HCT116 (cell line): ENCODE results near the gene SRPRA. TPM values are rescaled to one million over a fixed set of nuclear protein-coding genes. Genes with fewer than 3 reads are reported as not detected.

Source experiments
- ATAC-seq: fragments of 200-7000 bp; cut with Tn5 transposase; 2 replicates; pipeline ENCODE4 v1.9.1; 2020; ENCODE audit warnings: mild to moderate bottlenecking, moderate library complexity
- BruUV-seq: library from RNA; stranded (reverse); fragments of 400-500 nt; replicated peaks from 2 replicates; lab custom pipeline; 2021; lab: Mats Ljungman, UMichigan
- CTCF ChIA-PET: fragments of 300-600 bp; sonication (Branson Sonifier 250); formaldehyde crosslinking; loops from one replicate; lab custom pipeline; 2021; ENCODE audit warnings: antibody characterized with exemption; lab: Charles Lee
- POLR2A ChIA-PET: fragments of 300-600, 350-600 bp; sonication (Branson Sonifier 250); formaldehyde crosslinking; loops from one replicate; lab custom pipeline; 2021; ENCODE audit warnings: antibody characterized with exemption; lab: Charles Lee
- RAD21 ChIA-PET, 2 experiments: fragments of 300-600 bp; sonication (Branson Sonifier 250); formaldehyde crosslinking; loops; one replicate each; lab custom pipeline; 2023; ENCODE audit warnings: low total read pairs in 2 of 2; ENCODE audit not compliant: uncharacterized antibody in 2 of 2, unreplicated experiment in 2 of 2, low non-redundant PET in 1 of 2; lab: Charles Lee
- DNase-seq: peaks from one replicate; pipeline ENCODE4 v3.0.0-alpha.2; 2010; ENCODE audit warnings: low read depth, low spot score
- H2AFZ ChIP-seq: fragments of 200-600 bp; shearing (Covaris generic), sonication (generic); 2 replicates; pipeline ENCODE4 v1.6.1; 2017; ENCODE audit warnings: low read depth, mixed run types, mixed read lengths, antibody characterized with exemption, low read length; ENCODE audit not compliant: poor library complexity, severe bottlenecking
- H3K27ac ChIP-seq: 2 replicates; pipeline ENCODE4 v1.5.1; 2012; ENCODE audit warnings: low read depth, low read length
- H3K27me3 ChIP-seq: fragments of 200-600 bp; sonication (generic); 2 replicates; pipeline ENCODE4 v1.6.1; 2016; ENCODE audit warnings: mixed run types, low read length, mixed read lengths; ENCODE audit not compliant: insufficient read depth
- H3K36me3 ChIP-seq, 2 experiments: fragments of 200-500 bp in 1 of 2; fragments of 200-600 bp in 1 of 2; sonication (Bioruptor generic) in 1 of 2; sonication (generic) in 1 of 2; 2 replicates each; pipeline versions ENCODE4 v1.5.1 to v1.6.1; 2014 to 2016; ENCODE audit warnings: low read length in 2 of 2, inconsistent platforms in 1 of 2, mixed read lengths in 1 of 2, mixed run types in 1 of 2; ENCODE audit not compliant: insufficient read depth in 2 of 2, control insufficient read depth in 1 of 2
- H3K4me1 ChIP-seq, 2 experiments: fragments of 200-600 bp in 1 of 2; sonication (generic) in 1 of 2; 2 replicates each; pipeline versions ENCODE4 v1.5.1 to v1.6.1; 2012 to 2017; ENCODE audit warnings: low read length in 2 of 2, inconsistent platforms in 1 of 2, mild to moderate bottlenecking in 1 of 2, mixed read lengths in 1 of 2, mixed run types in 1 of 2, moderate library complexity in 1 of 2; ENCODE audit not compliant: insufficient read depth in 2 of 2, control insufficient read depth in 1 of 2
- H3K4me2 ChIP-seq: fragments of 200-600 bp; sonication (generic); 2 replicates; pipeline ENCODE4 v1.6.1; 2017; ENCODE audit warnings: mixed run types, low read length, mixed read lengths
- H3K4me3 ChIP-seq, 2 experiments: fragments of 200-600 bp in 1 of 2; sonication (generic) in 1 of 2; replicated peaks in 1 of 2; 2 replicates each; pipeline ENCODE4 v1.5.1; 2011 to 2016; ENCODE audit warnings: low read length in 2 of 2, control low read depth in 1 of 2, low read depth in 1 of 2, mild to moderate bottlenecking in 1 of 2, mixed read lengths in 1 of 2, mixed run types in 1 of 2
- H3K79me2 ChIP-seq: fragments of 200-600 bp; sonication (generic); 2 replicates; pipeline ENCODE4 v1.6.1; 2017; ENCODE audit warnings: mild to moderate bottlenecking, mixed run types, low read length, moderate library complexity, mixed read lengths; ENCODE audit not compliant: insufficient read depth
- H3K9ac ChIP-seq: fragments of 200-600 bp; sonication (generic); 2 replicates; pipeline ENCODE4 v1.6.1; 2016; ENCODE audit warnings: low read length, mixed read lengths
- H3K9me2 ChIP-seq: fragments of 200-600 bp; sonication (generic), shearing (Covaris generic); 2 replicates; pipeline ENCODE4 v1.6.1; 2017; ENCODE audit warnings: mixed run types, mild to moderate bottlenecking, moderate library complexity; ENCODE audit not compliant: insufficient read depth
- H3K9me3 ChIP-seq, 2 experiments: fragments of 200-500 bp in 1 of 2; fragments of 200-600 bp in 1 of 2; sonication (Bioruptor generic) in 1 of 2; sonication (generic) in 1 of 2; 2 replicates each; pipeline ENCODE4 v1.6.1; 2014 to 2017; ENCODE audit warnings: low read length in 2 of 2, mixed read lengths in 2 of 2, inconsistent platforms in 1 of 2, low read depth in 1 of 2, mild to moderate bottlenecking in 1 of 2, mixed run types in 1 of 2, moderate library complexity in 1 of 2; ENCODE audit not compliant: control insufficient read depth in 1 of 2, insufficient read depth in 1 of 2
- H4K20me1 ChIP-seq: fragments of 200-600 bp; sonication (generic), shearing (Covaris generic); 2 replicates; pipeline ENCODE4 v1.6.1; 2017; ENCODE audit warnings: mixed run types, mild to moderate bottlenecking, moderate library complexity; ENCODE audit not compliant: insufficient read depth
- ATF3 ChIP-seq: IDR thresholded peaks from 2 replicates; pipeline ENCODE4 v1.6.1; 2012
- CBX3 ChIP-seq: IDR thresholded peaks from 2 replicates; pipeline ENCODE4 v1.6.1; 2012; ENCODE audit warnings: low read depth
- CEBPB ChIP-seq: IDR thresholded peaks from 2 replicates; pipeline ENCODE4 v1.6.1; 2012; ENCODE audit warnings: low read depth
- EGR1 ChIP-seq: IDR thresholded peaks from 2 replicates; pipeline ENCODE4 v1.6.1; 2012; ENCODE audit warnings: low read depth
- ELF1 ChIP-seq: IDR thresholded peaks from 2 replicates; pipeline ENCODE4 v1.6.1; 2012; ENCODE audit warnings: low read depth, borderline replicate concordance
- EZH2 ChIP-seq: fragments of 200-600 bp; sonication (generic); IDR thresholded peaks from 2 replicates; pipeline ENCODE4 v1.6.1; 2017; ENCODE audit warnings: antibody characterized with exemption, mixed run types
- EZH2phosphoT487 ChIP-seq: fragments of 200-600 bp; IDR thresholded peaks from 2 replicates; pipeline ENCODE4 v1.6.1; 2018; ENCODE audit warnings: antibody characterized with exemption, borderline replicate concordance
- FOSL1 ChIP-seq: IDR thresholded peaks from 2 replicates; pipeline ENCODE4 v1.6.1; 2012; ENCODE audit warnings: low read depth
- JUND ChIP-seq: IDR thresholded peaks from 2 replicates; pipeline ENCODE4 v1.6.1; 2012
- POLR2A ChIP-seq: IDR thresholded peaks from 2 replicates; pipeline ENCODE4 v1.7.0; 2011; ENCODE audit warnings: borderline replicate concordance; ENCODE audit not compliant: insufficient read depth, insufficient read length; ENCODE audit errors: extremely low read depth
- RAD21 ChIP-seq: IDR thresholded peaks from 2 replicates; pipeline ENCODE4 v1.6.1; 2012; ENCODE audit warnings: low read depth, mild to moderate bottlenecking
- REST ChIP-seq: IDR thresholded peaks from 2 replicates; pipeline ENCODE4 v1.6.1; 2012; ENCODE audit warnings: low read depth
- SIN3A ChIP-seq: IDR thresholded peaks from 2 replicates; pipeline ENCODE4 v1.6.1; 2012; ENCODE audit warnings: low read depth
- SP1 ChIP-seq: IDR thresholded peaks from 2 replicates; pipeline ENCODE4 v1.6.1; 2012; ENCODE audit warnings: low read depth
- YY1 ChIP-seq: IDR thresholded peaks from 2 replicates; pipeline ENCODE4 v1.6.1; 2011; ENCODE audit warnings: low read length, low read depth, moderate library complexity, mild to moderate bottlenecking; ENCODE audit not compliant: insufficient replicate concordance; ENCODE audit errors: extremely low read depth
- ZBTB33 ChIP-seq: IDR thresholded peaks from 2 replicates; pipeline ENCODE4 v1.6.1; 2011; ENCODE audit warnings: mild to moderate bottlenecking, low read length, moderate library complexity; ENCODE audit not compliant: insufficient replicate concordance; ENCODE audit errors: extremely low read depth
- ZFX ChIP-seq: fragments of 450-650 bp; IDR thresholded peaks from 2 replicates; pipeline ENCODE4 v1.6.1; 2017
- ZNF274 ChIP-seq: fragments of 200-500 bp; sonication (Bioruptor generic); IDR thresholded peaks from 2 replicates; pipeline ENCODE4 v1.6.1; 2014; ENCODE audit warnings: mild to moderate bottlenecking, low read depth, low read length, inconsistent platforms
- intact Hi-C: fragments of 100-400 bp; cut with micrococcal nuclease; formaldehyde crosslinking; loops from 2 replicates; pipeline ENCODE4 v1.10.0; 2022
- total RNA-seq: library from RNA; stranded (reverse); gene quantifications from one replicate; pipeline ENCODE4 v1.2.1, GENCODE V29; 2021; ENCODE audit not compliant: unreplicated experiment
- TF ChIP-seq, protein P1 (sequence below), 3 experiments: fragments of 200-600 bp in 1 of 3; sonication (generic) in 1 of 3; IDR thresholded peaks in 2 of 3; conservative IDR thresholded peaks in 1 of 3; 2 replicates each; pipeline ENCODE4 v1.5.1; 2012 to 2017; ENCODE audit warnings: low read depth in 2 of 3, low read length in 2 of 3, antibody characterized with exemption in 1 of 3, borderline replicate concordance in 1 of 3, control low read depth in 1 of 3, mild to moderate bottlenecking in 1 of 3, mixed read lengths in 1 of 3, mixed run types in 1 of 3, moderate library complexity in 1 of 3; ENCODE audit not compliant: insufficient read depth in 1 of 3

The SRPRA gene
- total RNA-seq, 1 experiment from 2014 or later, result 74.5 TPM

DNA sequence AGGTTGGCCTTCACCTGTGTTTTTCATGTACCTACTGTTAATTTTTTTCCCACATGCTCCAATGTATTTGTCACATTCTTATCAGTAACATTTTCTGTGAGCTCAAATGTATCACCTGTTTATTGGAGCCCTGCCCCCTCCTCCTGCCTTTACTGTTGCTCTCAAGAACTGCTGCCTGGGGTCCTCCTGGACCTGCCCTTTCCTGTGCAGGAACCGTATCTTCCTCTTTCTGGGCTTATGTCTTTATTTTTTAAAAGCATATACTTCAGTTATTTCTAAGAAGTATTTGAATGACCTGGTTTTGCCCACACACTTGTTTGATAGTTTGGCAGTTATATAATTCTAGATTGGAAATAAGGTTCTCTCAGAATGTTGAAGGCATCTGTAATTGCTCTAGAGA, 51.2 kb downstream of the SRPRA start:
- Histone ChIP-seq H3K4me1 (peaks cover 0 to 6% of the 10 kb centered on the region in 2 experiments; a peak in 3 of 4 replicates), H3K4me2 (no peak overlapping the region), H3K79me2 (peaks cover 89% of the 10 kb centered on the region), H2AFZ (no peak overlapping the region), H3K27me3 (no peaks in the 10 kb centered on the region), H4K20me1 (no peaks in the 10 kb centered on the region), H3K9me2 (no peaks in the 10 kb centered on the region), H3K27ac (no peak overlapping the region), H3K9me3 (no peaks in the 10 kb centered on the region), H3K4me3 (no peak overlapping the region), H3K9ac (no peak overlapping the region), H3K36me3 (no peaks in the 10 kb centered on the region)
- ChIA-PET CTCF (no interaction called here), RAD21 (no interaction called here), POLR2A (no interaction called here)
- intact Hi-C loops, result no loop called here
- DNase-seq (no peak), ATAC-seq (no peak)
- TF ChIP-seq ZBTB33 (no peak), EZH2phosphoT487 (no peak), POLR2A (no peak), JUND (no peak), EGR1 (no peak), ATF3 (no peak), SIN3A (no peak), CBX3 (no peak), ZNF274 (no peak), YY1 (no peak), SP1 (no peak), REST (no peak), EZH2 (no peak), RAD21 (no peak), FOSL1 (no peak), ZFX (no peak), ELF1 (no peak), CEBPB (no peak)
- TF ChIP-seq, protein P1, sequence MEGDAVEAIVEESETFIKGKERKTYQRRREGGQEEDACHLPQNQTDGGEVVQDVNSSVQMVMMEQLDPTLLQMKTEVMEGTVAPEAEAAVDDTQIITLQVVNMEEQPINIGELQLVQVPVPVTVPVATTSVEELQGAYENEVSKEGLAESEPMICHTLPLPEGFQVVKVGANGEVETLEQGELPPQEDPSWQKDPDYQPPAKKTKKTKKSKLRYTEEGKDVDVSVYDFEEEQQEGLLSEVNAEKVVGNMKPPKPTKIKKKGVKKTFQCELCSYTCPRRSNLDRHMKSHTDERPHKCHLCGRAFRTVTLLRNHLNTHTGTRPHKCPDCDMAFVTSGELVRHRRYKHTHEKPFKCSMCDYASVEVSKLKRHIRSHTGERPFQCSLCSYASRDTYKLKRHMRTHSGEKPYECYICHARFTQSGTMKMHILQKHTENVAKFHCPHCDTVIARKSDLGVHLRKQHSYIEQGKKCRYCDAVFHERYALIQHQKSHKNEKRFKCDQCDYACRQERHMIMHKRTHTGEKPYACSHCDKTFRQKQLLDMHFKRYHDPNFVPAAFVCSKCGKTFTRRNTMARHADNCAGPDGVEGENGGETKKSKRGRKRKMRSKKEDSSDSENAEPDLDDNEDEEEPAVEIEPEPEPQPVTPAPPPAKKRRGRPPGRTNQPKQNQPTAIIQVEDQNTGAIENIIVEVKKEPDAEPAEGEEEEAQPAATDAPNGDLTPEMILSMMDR (IDR thresholded peaks at IDR 0.05 in 2 of 3, conservative IDR thresholded peaks at IDR 0.05 in 1 of 3; ENCODE audit: borderline replicate concordance in 1 of 3, insufficient read depth in 1 of 3, low read depth in 2 of 3, low read length in 2 of 3), result no peak
- BruUV-seq, result no TSS peak
